H1 (cell line): ENCODE results near the gene GIGYF2. TPM values are rescaled to one million over a fixed set of nuclear protein-coding genes. Genes with fewer than 3 reads are reported as not detected.
"Not testable (repeated sequence)": the region's sequence is repeated elsewhere in the genome, so short reads cannot be mapped to it uniquely, and the experiment has no call there.

ENCODE experiments used
- CTCF ChIA-PET: fragments of 300-600 bp; sonication (Branson Sonifier 250); formaldehyde crosslinking; loops from one replicate; lab custom pipeline; 2021; ENCODE audit not compliant: partially characterized antibody; lab: Charles Lee
- POLR2A ChIA-PET: fragments of 300-600 bp; sonication (Branson Sonifier 250); formaldehyde crosslinking; loops from one replicate; lab custom pipeline; 2021; ENCODE audit warnings: inconsistent platforms; ENCODE audit not compliant: partially characterized antibody; lab: Charles Lee
- DNase-seq, 2 experiments: peaks; one replicate each; pipeline versions ENCODE4 v3.0.0 to v3.0.0-alpha.2; 2010 to 2022; ENCODE audit warnings: low spot score in 2 of 2, low read depth in 1 of 2, mixed read lengths in 1 of 2
- FAIRE-seq: peaks from 2 replicates; lab custom pipeline; 2011; peaks lifted over from hg19 to GRCh38; lab: Jason Lieb, UNC
- H2AFZ ChIP-seq: 2 replicates; pipeline ENCODE4 v1.8.1; 2012; ENCODE audit warnings: low read length, inconsistent platforms
- H2AK5ac ChIP-seq: 2 replicates; pipeline ENCODE4 v1.6.1; 2013; ENCODE audit warnings: low read depth, low read length
- H2BK120ac ChIP-seq: replicated peaks from 2 replicates; pipeline ENCODE3; 2013; ENCODE audit warnings: low read depth, low read length, inconsistent platforms
- H2BK12ac ChIP-seq: 2 replicates; pipeline ENCODE4 v1.6.1; 2013; ENCODE audit warnings: low read depth, low read length
- H2BK15ac ChIP-seq: 2 replicates; pipeline ENCODE4 v1.6.1; 2013; ENCODE audit warnings: low read length
- H2BK20ac ChIP-seq: 2 replicates; pipeline ENCODE4 v1.6.1; 2013; ENCODE audit warnings: low read length
- H2BK5ac ChIP-seq: 2 replicates; pipeline ENCODE4 v1.6.1; 2013; ENCODE audit warnings: low read depth, low read length
- H3K14ac ChIP-seq: 2 replicates; pipeline ENCODE4 v1.6.1; 2013; ENCODE audit warnings: inconsistent platforms; ENCODE audit not compliant: insufficient read length
- H3K18ac ChIP-seq: 2 replicates; pipeline ENCODE4 v1.6.1; 2013; ENCODE audit warnings: low read length; ENCODE audit errors: extremely low read depth
- H3K23ac ChIP-seq: 2 replicates; pipeline ENCODE4 v1.6.1; 2013; ENCODE audit warnings: inconsistent platforms; ENCODE audit not compliant: insufficient read length
- H3K23me2 ChIP-seq: 2 replicates; pipeline ENCODE4 v1.6.1; 2013; ENCODE audit warnings: low read depth, low read length
- H3K27ac ChIP-seq: 2 replicates; pipeline ENCODE4 v1.6.1; 2011; ENCODE audit warnings: low read depth, low read length, inconsistent platforms
- H3K27me3 ChIP-seq, 4 experiments: replicated peaks in 1 of 4; 1 replicate in 1 of 4; 2 replicates in 3 of 4; pipeline versions ENCODE4 v1.6.1 to v1.8.1; 2011 to 2013; ENCODE audit warnings: low read length in 3 of 4, mild to moderate bottlenecking in 3 of 4, inconsistent platforms in 2 of 4, mixed read lengths in 2 of 4, moderate library complexity in 1 of 4; ENCODE audit not compliant: control insufficient read depth in 3 of 4, insufficient read depth in 3 of 4; ENCODE audit errors: extremely low read depth in 1 of 4
- H3K36me3 ChIP-seq, 4 experiments: 2 replicates each; pipeline versions ENCODE4 v1.6.1 to v1.8.1; 2011 to 2013; ENCODE audit warnings: mild to moderate bottlenecking in 4 of 4, low read length in 3 of 4, moderate library complexity in 2 of 4, control low read depth in 1 of 4, inconsistent platforms in 1 of 4; ENCODE audit not compliant: insufficient read depth in 4 of 4, control insufficient read depth in 2 of 4
- H3K4ac ChIP-seq: replicated peaks from 2 replicates; pipeline ENCODE3; 2013; ENCODE audit warnings: low read length, low read depth, mixed read lengths, inconsistent platforms; ENCODE audit not compliant: insufficient read length
- H3K4me1 ChIP-seq, 4 experiments: replicated peaks in 1 of 4; 1 replicate in 1 of 4; 2 replicates in 3 of 4; pipeline versions ENCODE4 v1.6.1 to v1.8.1; 2011 to 2013; ENCODE audit warnings: low read length in 3 of 4, inconsistent platforms in 2 of 4, mixed read lengths in 1 of 4; ENCODE audit not compliant: insufficient read depth in 4 of 4, control insufficient read depth in 3 of 4
- H3K4me2 ChIP-seq, 2 experiments: 2 replicates each; pipeline versions ENCODE4 v1.6.1 to v1.8.1; 2011 to 2013; ENCODE audit warnings: low read depth in 2 of 2, low read length in 2 of 2, control low read depth in 1 of 2, inconsistent platforms in 1 of 2, mild to moderate bottlenecking in 1 of 2; ENCODE audit not compliant: insufficient read depth in 1 of 2
- H3K4me3 ChIP-seq, 4 experiments: fragments of 200-600, 300-600 bp in 1 of 4; sonication (generic), shearing (Covaris generic), sonication (Bioruptor Twin) in 1 of 4; 2 replicates each; pipeline versions ENCODE4 v1.5.1 to v1.8.1; 2011 to 2016; ENCODE audit warnings: low read length in 4 of 4, low read depth in 3 of 4, control low read depth in 2 of 4, inconsistent platforms in 2 of 4, mild to moderate bottlenecking in 2 of 4, mixed read lengths in 1 of 4, moderate library complexity in 1 of 4; ENCODE audit not compliant: insufficient read depth in 2 of 4; ENCODE audit errors: extremely low read depth in 1 of 4
- H3K56ac ChIP-seq: replicated peaks from 2 replicates; pipeline ENCODE3; 2013; ENCODE audit warnings: low read depth, mild to moderate bottlenecking, mixed read lengths, low read length, inconsistent platforms; ENCODE audit not compliant: insufficient read length
- H3K79me1 ChIP-seq: 2 replicates; pipeline ENCODE4 v1.6.1; 2013; ENCODE audit warnings: low read depth, low read length, control low read depth
- H3K79me2 ChIP-seq, 2 experiments: 2 replicates each; pipeline versions ENCODE4 v1.6.1 to v1.8.1; 2012 to 2013; ENCODE audit warnings: low read length in 2 of 2, mild to moderate bottlenecking in 2 of 2, inconsistent platforms in 1 of 2; ENCODE audit not compliant: insufficient read depth in 2 of 2, control insufficient read depth in 1 of 2
- H3K9ac ChIP-seq, 4 experiments: replicated peaks in 1 of 4; 1 replicate in 1 of 4; 2 replicates in 3 of 4; pipeline versions ENCODE4 v1.6.1 to v1.8.1; 2011 to 2013; ENCODE audit warnings: low read depth in 3 of 4, low read length in 3 of 4, control low read depth in 2 of 4, mild to moderate bottlenecking in 2 of 4, moderate library complexity in 2 of 4, inconsistent platforms in 1 of 4; ENCODE audit errors: extremely low read depth in 1 of 4
- H3K9me3 ChIP-seq, 2 experiments: 2 replicates each; pipeline versions ENCODE4 v1.6.1 to v1.8.1; 2012 to 2013; ENCODE audit warnings: mild to moderate bottlenecking in 2 of 2, moderate library complexity in 2 of 2, control low read depth in 1 of 2, inconsistent platforms in 1 of 2, low read depth in 1 of 2, low read length in 1 of 2, mixed read lengths in 1 of 2; ENCODE audit not compliant: insufficient read depth in 2 of 2
- H4K20me1 ChIP-seq, 2 experiments: replicated peaks in 1 of 2; 2 replicates each; pipeline versions ENCODE3 to v1.8.1; 2011 to 2013; ENCODE audit warnings: inconsistent platforms in 2 of 2, low read length in 2 of 2, mild to moderate bottlenecking in 1 of 2; ENCODE audit not compliant: insufficient read depth in 2 of 2, control insufficient read depth in 1 of 2
- H4K5ac ChIP-seq: 2 replicates; pipeline ENCODE4 v1.6.1; 2013; ENCODE audit warnings: low read length, low read depth, mixed read lengths, inconsistent platforms; ENCODE audit not compliant: insufficient read length
- H4K8ac ChIP-seq: 2 replicates; pipeline ENCODE4 v1.8.0; 2013; ENCODE audit warnings: mild to moderate bottlenecking, moderate library complexity, low read length, inconsistent platforms; ENCODE audit not compliant: insufficient read depth; ENCODE audit errors: extremely low read depth
- H4K91ac ChIP-seq: replicated peaks from 2 replicates; pipeline ENCODE3; 2013; ENCODE audit warnings: low read length, mixed read lengths, inconsistent platforms; ENCODE audit not compliant: insufficient read length
- polyA plus RNA-seq, 7 experiments: library from polyadenylated mRNA; depleted of rRNA in 3 of 7; stranded (reverse) in 5 of 7; unstranded in 2 of 7; fragments of >200 nt in 5 of 7; fragments of 200-250 nt in 2 of 7; gene quantifications; 1 replicate in 5 of 7; 2 replicates in 1 of 7; 4 replicates in 1 of 7; pipeline versions ENCODE4 v1.2.1 to v1.2.3, GENCODE V29; 2011 to 2013; ENCODE audit warnings: missing spikeins in 2 of 7, mixed read lengths in 2 of 7
- total RNA-seq: library from RNA; stranded (reverse); fragmentation: NEBNext Ultra II Directional; extraction: Animal tissue kit (Norgen Biotek cat#: 25700); gene quantifications from 2 replicates; pipeline ENCODE4 v1.2.1, GENCODE V29; 2021

GIGYF2 gene
- total and polyA plus RNA-seq, 2 of the 8 experiments (the other 6 are each of a cell fraction or from before 2014, with no cell fraction given): 22.3 to 62.0 TPM

- Histone ChIP-seq H3K36me3 (peaks cover 0 to 24% (median 2%) of the 10 kb centered on the region in 4 experiments; a peak in 3 of 8 replicates), H4K20me1 (peaks cover 3 to 14% of the 10 kb centered on the region in 2 experiments), H3K79me2 (peaks cover 0 to 80% of the 10 kb centered on the region in 2 experiments; a peak in 2 of 4 replicates)
- H3K18ac ChIP-seq, DNase-seq, H3K4me1 ChIP-seq, H2BK15ac ChIP-seq, H3K27me3 ChIP-seq, H3K56ac ChIP-seq, H3K23me2 ChIP-seq, H2BK5ac ChIP-seq, H3K9ac ChIP-seq, FAIRE-seq, H4K5ac ChIP-seq, H3K4me2 ChIP-seq, H3K27ac ChIP-seq, H4K91ac ChIP-seq, H2AK5ac ChIP-seq, H2BK120ac ChIP-seq, POLR2A ChIA-PET, H3K79me1 ChIP-seq, H4K8ac ChIP-seq, H2AFZ ChIP-seq, H3K9me3 ChIP-seq, H3K4ac ChIP-seq, H3K4me3 ChIP-seq, H3K23ac ChIP-seq, H3K14ac ChIP-seq, H2BK12ac ChIP-seq, H2BK20ac ChIP-seq: not testable (repeated sequence)
- CTCF ChIA-PET: interaction anchor here (0.9 to 1.6 kb wide), 4 partner anchors 11 to 786 kb away, joined by 3 to 5 read pairs (median 4); no protein-coding TSS in a partner anchor
Measured at GRCh38 chr2:232720056-232720455, 22.9 kb downstream of the GIGYF2 start.
